Body of pancreas (tissue), 4 donors: ENCODE results near the gene FAM149A. TPM values are rescaled to one million over a fixed set of nuclear protein-coding genes. Genes with fewer than 3 reads are reported as not detected.

Experiments used
- ATAC-seq: fragments of 150-250 bp; one replicate; pipeline ENCODE4 v1.9.1; 2016
- DNase-seq, 4 donors: peaks; one replicate each; pipeline ENCODE4 v3.0.0-alpha.2; 2019
- H3K27ac ChIP-seq, 4 donors: fragments of 200-600 bp; sonication (generic); 1 replicate in 3 of 4; 2 replicates in 1 of 4; pipeline versions ENCODE4 v1.5.1 to v1.6.1; 2016 to 2019; ENCODE audit warnings: mild to moderate bottlenecking in 1 of 4, mixed read lengths in 1 of 4, moderate library complexity in 1 of 4
- H3K27me3 ChIP-seq, 2 donors: fragments of 200-600 bp; sonication (generic); one replicate each; pipeline ENCODE4 v1.6.0; 2016; ENCODE audit warnings: mild to moderate bottlenecking in 1 of 2
- H3K36me3 ChIP-seq, 2 donors: fragments of 200-600 bp; sonication (generic); replicated peaks in 1 of 2; 2 replicates each; pipeline ENCODE4 v1.5.1; 2016; ENCODE audit warnings: low read depth in 2 of 2; ENCODE audit not compliant: insufficient read depth in 1 of 2
- H3K4me1 ChIP-seq: fragments of 200-600 bp; sonication (generic); one replicate; pipeline ENCODE4 v1.6.0; 2016
- H3K4me3 ChIP-seq, 2 donors: fragments of 200-600 bp; sonication (generic); 1 replicate in 1 of 2; 2 replicates in 1 of 2; pipeline ENCODE4 v1.5.1; 2016 to 2019
- H3K9me3 ChIP-seq, 3 donors: fragments of 200-600 bp; sonication (generic); 1 replicate in 2 of 3; 2 replicates in 1 of 3; pipeline ENCODE4 v1.5.1; 2016
- CTCF ChIP-seq, 7 experiments: fragments of 450-650 bp in 4 of 7; fragments of 200-600 bp in 3 of 7; sonication (generic) in 3 of 7; IDR thresholded peaks; one replicate each; pipeline ENCODE4 v1.5.1; 2016 to 2019; ENCODE audit warnings: antibody characterized with exemption in 7 of 7
- POLR2A ChIP-seq, 3 donors: fragments of 450-650 bp; IDR thresholded peaks; one replicate each; pipeline ENCODE4 v1.6.1; 2016; ENCODE audit warnings: antibody characterized with exemption in 3 of 3, mild to moderate bottlenecking in 2 of 3
- WGBS, 2 donors: methylation state at CpG; one replicate each; pipeline ENCODE4 v1.1.5; 2017; 5-methylcytosine and 5-hydroxymethylcytosine counted together
- intact Hi-C: fragments of 100-400 bp; cut with DNase I; formaldehyde crosslinking; loops from one replicate; pipeline ENCODE4 v1.15.1; 2023
- total RNA-seq, 2 donors: library from RNA; depleted of rRNA; stranded (reverse); fragments of >200 nt; gene quantifications; one replicate each; pipeline ENCODE4 v1.1.0, GENCODE V29; 2016

Gene FAM149A
- total RNA-seq, 2 donors from 2014 or later = 20.8 to 51.4 TPM

- Histone ChIP-seq H3K27me3 (no peaks in the 10 kb centered on the region), H3K27ac (no peak overlapping the region), H3K9me3 (no peaks in the 10 kb centered on the region), H3K36me3 (peaks cover 0 to 3% of the 10 kb centered on the region in 2 donors), H3K4me1 (peaks cover 11% of the 10 kb centered on the region), H3K4me3 (no peak overlapping the region)
- WGBS, 2 donors = 82 to 87% methylated on average over 6 of the region's 6 CpGs
- no peak for DNase-seq
- intact Hi-C loops = no loop called here
- ATAC-seq = no peak
- no peak for TF ChIP-seq POLR2A (IDR thresholded peaks at IDR 0.05)
- no peak for TF ChIP-seq CTCF (IDR thresholded peaks at IDR 0.05)
These were observed 91.6 kb downstream of the FAM149A start for GRCh38 chr4:186196063-186196462.

- Histone ChIP-seq H3K36me3 (peaks cover 0 to 3% of the 10 kb centered on the region in 2 donors), H3K27ac (no peak overlapping the region), H3K27me3 (no peaks in the 10 kb centered on the region), H3K4me3 (no peak overlapping the region), H3K9me3 (no peaks in the 10 kb centered on the region), H3K4me1 (no peaks in the 10 kb centered on the region)
- ATAC-seq (no peak), DNase-seq (no peak)
- 88% methylated on average over 6 of the region's 6 CpGs for WGBS, 2 donors
- TF ChIP-seq CTCF (IDR thresholded peaks at IDR 0.05) = no peak
- TF ChIP-seq POLR2A (IDR thresholded peaks at IDR 0.05) = no peak
- intact Hi-C loops = no loop called here
These were observed 96.0 kb downstream of the FAM149A start for GRCh38 chr4:186200516-186200915.

GRCh38 chr4:186201010-186201409, 96.5 kb downstream of the FAM149A start:
- H3K4me1 ChIP-seq = no peaks in the 10 kb centered on the region
- no peak overlapping the region for H3K4me3 ChIP-seq
- intact Hi-C loops = no loop called here
- H3K27ac ChIP-seq = no peak overlapping the region
- WGBS, 2 donors = 85% methylated on average over 7 of the region's 7 CpGs
- TF ChIP-seq CTCF (IDR thresholded peaks at IDR 0.05) = no peak
- TF ChIP-seq POLR2A (IDR thresholded peaks at IDR 0.05) = no peak
- H3K27me3 ChIP-seq = no peaks in the 10 kb centered on the region
- ATAC-seq = no peak
- H3K36me3 ChIP-seq = peaks cover 0 to 3% of the 10 kb centered on the region in 2 donors
- H3K9me3 ChIP-seq = no peaks in the 10 kb centered on the region
- DNase-seq = no peak

- TF ChIP-seq CTCF (IDR thresholded peaks at IDR 0.05) (peak; percentile 63 to 92 (median 82)), POLR2A (IDR thresholded peaks at IDR 0.05) (no peak)
- no peaks in the 10 kb centered on the region for H3K9me3 ChIP-seq
- peaks cover 0 to 3% of the 10 kb centered on the region in 2 donors for H3K36me3 ChIP-seq
- DNase-seq (peak; percentile 68 to 78 (median 73)), ATAC-seq (peak; percentile 98)
- H3K27ac ChIP-seq = peak overlapping the region in 2 of 4 donors; percentile 29 to 47
- intact Hi-C loops = no loop called here
- H3K27me3 ChIP-seq = no peaks in the 10 kb centered on the region
- WGBS, 2 donors = 27 to 40% methylated on average over 9 of the region's 9 CpGs
- no peaks in the 10 kb centered on the region for H3K4me1 ChIP-seq
- H3K4me3 ChIP-seq = no peak overlapping the region
These were observed 97.2 kb downstream of the FAM149A start for GRCh38 chr4:186201535-186202230.
